SJCRH30 (cell line): ENCODE results near the gene ZNF462. TPM values are rescaled to one million over a fixed set of nuclear protein-coding genes. Genes with fewer than 3 reads are reported as not detected.

Source experiments
- DNase-seq, 2 experiments: peaks; one replicate each; pipeline ENCODE4 v3.0.0-alpha.2; 2015 to 2020
- H3K27ac ChIP-seq: fragments of 250-450 bp; sonication (Bioruptor Pico); 2 replicates; pipeline ENCODE4 v1.5.1; 2020; ENCODE audit warnings: mild to moderate bottlenecking, moderate library complexity
- H3K27me3 ChIP-seq: fragments of 250-450 bp; sonication (Bioruptor Pico); 2 replicates; pipeline ENCODE4 v1.5.1; 2020; ENCODE audit warnings: mild to moderate bottlenecking, moderate library complexity
- H3K36me3 ChIP-seq: fragments of 250-450 bp; sonication (Bioruptor Pico); 2 replicates; pipeline ENCODE4 v1.5.1; 2020; ENCODE audit warnings: mild to moderate bottlenecking, moderate library complexity
- H3K4me1 ChIP-seq: fragments of 250-450 bp; sonication (Bioruptor Pico); 2 replicates; pipeline ENCODE4 v1.5.1; 2020; ENCODE audit warnings: mild to moderate bottlenecking, moderate library complexity
- H3K4me3 ChIP-seq: fragments of 250-450 bp; sonication (Bioruptor Pico); 2 replicates; pipeline ENCODE4 v1.5.1; 2020; ENCODE audit warnings: mild to moderate bottlenecking, moderate library complexity
- H3K9me3 ChIP-seq: fragments of 250-450 bp; sonication (Bioruptor Pico); replicated peaks from 2 replicates; pipeline ENCODE4 v1.5.1; 2020; ENCODE audit warnings: mild to moderate bottlenecking, moderate library complexity
- total RNA-seq: library from RNA; depleted of rRNA; stranded (reverse); fragments of >200 nt; shearing (Covaris generic); gene quantifications from 2 replicates; pipeline ENCODE4 v1.2.3, GENCODE V29; 2014

Gene ZNF462
- total RNA-seq, 1 experiment from 2014 or later: 26.8 TPM

DNA sequence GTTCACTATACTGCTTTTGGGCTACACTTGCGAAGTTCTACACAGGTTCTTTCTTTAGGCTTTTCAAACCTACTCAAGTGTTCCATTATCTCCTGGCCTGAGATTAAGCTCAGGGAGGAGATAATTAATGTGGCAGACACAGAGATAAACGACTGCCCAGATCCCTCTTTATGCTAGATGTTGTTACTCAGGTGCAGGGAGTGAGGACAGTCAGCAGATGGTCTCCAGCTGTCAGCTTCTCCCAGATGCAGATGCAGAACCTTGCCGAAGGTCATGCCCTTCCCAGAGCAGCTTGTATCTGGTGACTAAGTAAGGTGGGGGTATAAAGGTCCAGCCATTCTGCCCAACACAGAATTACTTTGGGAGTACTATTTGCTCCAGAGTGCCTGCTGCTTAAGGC is 166.2 kb downstream of the ZNF462 start:
- Histone ChIP-seq H3K27ac (no peak overlapping the region), H3K27me3 (0 out of 2 replicates have a peak, but pooled peaks cover 3% of the 10 kb centered on the region), H3K9me3 (no peaks in the 10 kb centered on the region), H3K4me1 (peaks cover 4% of the 10 kb centered on the region; the same call in 1 of the 2 replicates), H3K4me3 (no peak overlapping the region), H3K36me3 (no peaks in the 10 kb centered on the region)
- no peak for DNase-seq

DNA sequence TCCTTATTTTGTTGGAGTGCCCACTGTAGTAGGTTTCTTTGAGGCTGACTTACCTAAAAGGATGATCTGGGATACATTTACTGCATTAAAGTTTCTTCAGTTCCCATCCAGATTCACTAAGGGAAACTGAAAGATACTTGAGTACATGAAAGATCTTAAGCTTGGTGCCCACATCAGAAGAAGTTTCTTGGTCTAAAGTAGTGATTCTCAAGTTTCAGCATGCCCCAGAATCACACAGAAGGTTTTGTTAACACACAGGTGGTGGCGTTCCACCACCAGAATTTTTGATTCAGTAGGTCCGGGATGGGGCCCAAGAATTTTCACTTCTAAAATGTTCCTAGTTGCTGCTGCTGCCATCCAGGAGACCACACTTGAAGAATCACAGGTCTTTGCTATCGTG is 171.0 kb downstream of the ZNF462 start:
- H3K4me1 ChIP-seq: no peaks in the 10 kb centered on the region
- H3K36me3 ChIP-seq: no peaks in the 10 kb centered on the region
- no peak overlapping the region for H3K27ac ChIP-seq
- 0 out of 2 replicates have a peak, but pooled peaks cover 3% of the 10 kb centered on the region for H3K9me3 ChIP-seq
- no peak overlapping the region for H3K4me3 ChIP-seq
- H3K27me3 ChIP-seq: peaks cover 7% of the 10 kb centered on the region; the same call in 1 of the 2 replicates
- no peak for DNase-seq

GRCh38 chr9:107034831-107035230 is 171.9 kb downstream of the ZNF462 start:
- H3K9me3 ChIP-seq: 0 out of 2 replicates have a peak, but pooled peaks cover 3% of the 10 kb centered on the region
- H3K27me3 ChIP-seq: peaks cover 7% of the 10 kb centered on the region; the same call in 1 of the 2 replicates
- no peak for DNase-seq
- H3K4me1 ChIP-seq: peaks cover 6% of the 10 kb centered on the region
- H3K4me3 ChIP-seq: no peak overlapping the region
- no peaks in the 10 kb centered on the region for H3K36me3 ChIP-seq
- no peak overlapping the region for H3K27ac ChIP-seq

DNA sequence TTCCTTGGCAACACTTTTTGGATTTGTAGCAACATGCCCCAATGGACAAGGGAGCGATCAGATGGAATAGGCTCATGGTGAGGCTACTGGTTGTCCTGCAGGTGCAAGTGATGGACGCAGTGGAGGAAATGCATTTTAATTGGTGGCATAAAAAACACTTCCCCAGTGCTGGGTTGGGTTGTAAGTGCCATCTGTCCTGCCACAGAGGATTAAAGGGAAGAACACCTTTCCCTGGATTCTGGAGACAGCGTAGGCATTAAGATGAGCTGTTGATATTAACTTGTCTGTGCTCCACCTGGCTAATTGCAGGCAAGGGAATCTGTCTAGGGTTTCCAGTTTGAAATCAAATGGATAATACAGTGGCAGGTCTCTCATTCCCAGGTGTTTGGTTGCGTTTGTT is 173.4 kb downstream of the ZNF462 start:
- H3K36me3 ChIP-seq: no peaks in the 10 kb centered on the region
- H3K4me1 ChIP-seq: peaks cover 10% of the 10 kb centered on the region
- peaks cover 7% of the 10 kb centered on the region; the same call in 1 of the 2 replicates for H3K27me3 ChIP-seq
- no peak overlapping the region for H3K4me3 ChIP-seq
- H3K9me3 ChIP-seq: 0 out of 2 replicates have a peak, but pooled peaks cover 3% of the 10 kb centered on the region
- no peak overlapping the region for H3K27ac ChIP-seq
- no peak for DNase-seq

- Histone ChIP-seq H3K9me3 (0 out of 2 replicates have a peak, but pooled peaks cover 3% of the 10 kb centered on the region), H3K27me3 (peaks cover 4% of the 10 kb centered on the region; the same call in 1 of the 2 replicates), H3K27ac (no peak overlapping the region), H3K4me1 (peaks cover 10% of the 10 kb centered on the region), H3K4me3 (no peak overlapping the region), H3K36me3 (no peaks in the 10 kb centered on the region)
- DNase-seq: peak in 1 of 2 experiments; percentile 27
These were observed 176.6 kb downstream of the ZNF462 start for GRCh38 chr9:107039542-107039941.

- Histone ChIP-seq H3K9me3 (no peaks in the 10 kb centered on the region), H3K4me1 (peaks cover 10% of the 10 kb centered on the region), H3K27ac (no peak overlapping the region), H3K27me3 (no peaks in the 10 kb centered on the region), H3K4me3 (no peak overlapping the region), H3K36me3 (no peaks in the 10 kb centered on the region)
- no peak for DNase-seq
These were observed 179.6 kb downstream of the ZNF462 start for GRCh38 chr9:107042606-107043005.

GRCh38 chr9:107043886-107044285 is 180.9 kb downstream of the ZNF462 start:
- Histone ChIP-seq H3K9me3 (no peaks in the 10 kb centered on the region), H3K27me3 (no peaks in the 10 kb centered on the region), H3K4me1 (peaks cover 10% of the 10 kb centered on the region), H3K27ac (no peak overlapping the region), H3K4me3 (no peak overlapping the region), H3K36me3 (no peaks in the 10 kb centered on the region)
- no peak for DNase-seq

DNA sequence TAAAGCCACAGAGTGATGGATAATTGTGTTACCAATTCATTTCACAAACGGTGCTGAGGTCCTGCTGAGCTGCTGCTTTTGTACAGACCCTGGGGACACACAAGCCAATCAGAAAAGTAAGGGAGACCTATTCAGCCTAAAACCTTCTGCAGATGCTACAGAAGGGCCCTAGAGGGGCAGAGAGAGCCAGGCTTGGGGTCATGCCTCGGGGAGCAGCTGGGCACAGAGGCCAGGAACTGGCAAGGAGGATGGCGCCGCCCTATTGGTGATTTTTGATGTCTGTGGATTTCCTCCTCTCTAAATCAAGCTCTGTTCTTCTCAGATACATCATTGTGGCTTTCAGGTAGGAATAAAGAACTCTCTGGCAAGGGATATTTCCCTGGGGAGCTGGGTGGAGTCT is 181.9 kb downstream of the ZNF462 start:
- Histone ChIP-seq H3K9me3 (no peaks in the 10 kb centered on the region), H3K4me1 (peaks cover 3% of the 10 kb centered on the region; the same call in 1 of the 2 replicates), H3K27me3 (no peaks in the 10 kb centered on the region), H3K27ac (no peak overlapping the region), H3K36me3 (no peaks in the 10 kb centered on the region), H3K4me3 (no peak overlapping the region)
- DNase-seq: peak; percentile 15 to 33

DNA sequence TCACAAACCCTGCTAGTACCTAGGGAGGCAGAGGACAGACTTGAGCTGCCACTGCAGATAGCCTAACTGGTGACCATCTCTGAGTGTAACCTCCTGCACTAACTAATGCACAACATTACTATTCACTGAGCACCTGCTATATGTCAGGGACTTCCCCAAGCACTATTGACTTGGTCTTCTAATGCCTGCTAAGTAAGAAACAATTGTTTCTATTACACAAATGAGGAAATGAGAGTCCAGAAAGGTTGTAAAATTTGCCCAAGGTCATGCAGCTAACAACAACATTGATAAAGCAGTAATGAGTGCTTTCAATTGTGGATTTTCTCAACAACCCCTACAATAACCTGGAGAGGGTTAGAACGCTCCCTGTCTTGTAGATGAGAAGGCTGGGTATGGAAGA is 183.7 kb downstream of the ZNF462 start:
- no peaks in the 10 kb centered on the region for H3K36me3 ChIP-seq
- no peaks in the 10 kb centered on the region for H3K27me3 ChIP-seq
- no peak overlapping the region for H3K4me3 ChIP-seq
- no peaks in the 10 kb centered on the region for H3K4me1 ChIP-seq
- no peak overlapping the region for H3K27ac ChIP-seq
- H3K9me3 ChIP-seq: no peaks in the 10 kb centered on the region
- DNase-seq: no peak

GRCh38 chr9:107049046-107049802 is 186.3 kb downstream of the ZNF462 start:
- H3K27ac ChIP-seq: no peak overlapping the region
- no peaks in the 10 kb centered on the region for H3K4me1 ChIP-seq
- H3K27me3 ChIP-seq: no peaks in the 10 kb centered on the region
- no peaks in the 10 kb centered on the region for H3K9me3 ChIP-seq
- no peaks in the 10 kb centered on the region for H3K36me3 ChIP-seq
- H3K4me3 ChIP-seq: no peak overlapping the region
- no peak for DNase-seq

- Histone ChIP-seq H3K27ac (no peak overlapping the region), H3K4me1 (no peaks in the 10 kb centered on the region), H3K27me3 (no peaks in the 10 kb centered on the region), H3K36me3 (no peaks in the 10 kb centered on the region), H3K9me3 (no peaks in the 10 kb centered on the region), H3K4me3 (no peak overlapping the region)
- DNase-seq: no peak
These were observed 186.8 kb downstream of the ZNF462 start for GRCh38 chr9:107049803-107050184.

- no peak for DNase-seq
- no peaks in the 10 kb centered on the region for H3K27me3 ChIP-seq
- H3K27ac ChIP-seq: no peak overlapping the region
- no peaks in the 10 kb centered on the region for H3K9me3 ChIP-seq
- no peak overlapping the region for H3K4me3 ChIP-seq
- no peaks in the 10 kb centered on the region for H3K36me3 ChIP-seq
- H3K4me1 ChIP-seq: no peaks in the 10 kb centered on the region
These were observed 188.4 kb downstream of the ZNF462 start for GRCh38 chr9:107051392-107051791.

DNA sequence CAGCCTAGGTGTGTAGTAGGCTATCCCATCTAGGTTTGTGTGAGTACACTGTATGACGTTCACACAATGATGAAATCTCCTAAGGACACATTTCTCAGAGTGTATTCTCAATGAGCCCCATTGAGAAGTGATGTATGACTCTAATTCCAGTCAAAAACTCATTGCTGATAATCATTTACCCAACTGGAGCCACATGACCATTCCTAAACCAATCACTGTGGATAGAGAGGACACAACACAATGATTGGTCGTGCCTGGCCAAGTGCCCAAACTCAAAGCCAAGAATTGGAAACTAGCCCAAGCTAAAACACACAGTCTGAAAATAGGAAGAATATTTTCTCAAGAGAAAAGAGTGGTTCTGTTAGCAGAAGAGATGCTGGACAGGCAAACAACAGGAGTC is 191.2 kb downstream of the ZNF462 start:
- no peaks in the 10 kb centered on the region for H3K4me1 ChIP-seq
- no peak overlapping the region for H3K4me3 ChIP-seq
- H3K36me3 ChIP-seq: no peaks in the 10 kb centered on the region
- no peaks in the 10 kb centered on the region for H3K9me3 ChIP-seq
- DNase-seq: no peak
- H3K27me3 ChIP-seq: no peaks in the 10 kb centered on the region
- no peak overlapping the region for H3K27ac ChIP-seq

DNA sequence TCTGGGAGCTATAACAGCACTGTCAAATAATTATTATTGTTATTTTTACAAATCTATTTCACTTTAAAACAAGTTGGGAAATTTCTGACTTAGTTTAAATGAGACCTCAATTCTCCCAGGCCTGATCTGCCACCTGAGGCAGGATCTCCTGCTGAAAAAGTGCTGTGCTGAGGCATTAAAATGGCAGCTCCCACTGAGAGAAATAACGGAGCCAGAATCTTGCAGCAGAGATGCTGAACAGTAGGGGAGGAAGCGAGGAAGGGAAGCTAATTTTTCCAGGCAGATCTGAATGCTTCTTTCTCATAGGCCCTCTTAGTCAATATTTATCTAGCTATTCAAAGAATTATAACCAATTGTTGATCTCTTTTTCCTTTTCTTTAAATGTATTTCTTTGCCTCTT is 196.3 kb downstream of the ZNF462 start:
- Histone ChIP-seq H3K36me3 (no peaks in the 10 kb centered on the region), H3K27ac (no peak overlapping the region), H3K4me1 (no peaks in the 10 kb centered on the region), H3K4me3 (no peak overlapping the region), H3K9me3 (no peaks in the 10 kb centered on the region), H3K27me3 (peaks cover 3% of the 10 kb centered on the region; the same call in 1 of the 2 replicates)
- DNase-seq: no peak

DNA sequence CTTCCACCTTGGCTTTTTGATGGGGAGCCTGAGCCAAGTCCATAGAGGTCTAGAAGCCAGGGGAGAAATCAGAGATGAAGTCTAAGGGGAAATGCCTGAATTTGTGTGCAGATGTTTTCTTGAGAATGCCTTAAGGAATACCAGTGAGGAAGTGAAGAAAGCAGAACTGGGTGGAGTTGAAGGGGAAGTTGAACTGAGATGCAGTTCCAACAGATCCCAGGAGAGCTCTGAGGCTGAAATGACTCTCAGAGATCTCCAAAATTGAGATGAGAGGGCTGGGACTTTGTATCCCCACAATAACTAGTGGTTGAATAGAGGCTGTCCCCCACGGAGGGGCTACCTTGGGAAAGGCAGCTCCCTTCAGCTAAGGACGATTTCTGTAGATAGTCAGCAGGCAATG is 197.1 kb downstream of the ZNF462 start:
- no peak overlapping the region for H3K4me3 ChIP-seq
- peaks cover 4% of the 10 kb centered on the region; the same call in 1 of the 2 replicates for H3K27me3 ChIP-seq
- no peak for DNase-seq
- H3K4me1 ChIP-seq: no peaks in the 10 kb centered on the region
- H3K36me3 ChIP-seq: no peaks in the 10 kb centered on the region
- no peak overlapping the region for H3K27ac ChIP-seq
- H3K9me3 ChIP-seq: no peaks in the 10 kb centered on the region
